DMS53 (cell line): ENCODE results near the gene TRIM62.

ENCODE experiments used
- DNase-seq: peaks from one replicate; lab custom pipeline; 2025; lab: John Stamatoyannopoulos, UW

Gene TRIM62

GRCh38 chr1:33181921-33182341, at the start of gene TRIM62:
Gene TRIM62, minus strand, starts transcription at chr1:33182043. Its CDS starts 611 bp downstream, at chr1:33181432.
- DNase-seq, result peak; percentile 96

DNA sequence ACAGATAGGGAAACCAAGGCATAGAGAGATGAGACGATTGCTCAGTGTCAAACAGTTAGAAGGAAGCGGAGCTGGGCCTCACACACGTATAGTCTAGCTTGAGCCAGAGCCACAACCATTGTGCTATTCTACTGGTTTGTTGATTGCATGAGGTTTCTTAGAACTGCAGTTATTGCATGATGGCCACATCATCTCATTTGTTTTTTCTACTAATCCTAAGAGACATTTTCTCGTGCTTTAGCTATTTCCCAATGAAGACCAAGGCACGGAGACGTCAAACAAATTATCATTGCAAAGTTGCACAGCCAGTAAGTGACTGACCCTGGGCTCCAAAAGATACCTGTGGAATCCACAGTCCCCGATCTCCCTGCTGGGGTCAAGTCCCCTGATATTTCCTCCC, 49.3 kb upstream of the TRIM62 start:
- no peak for DNase-seq

DNA sequence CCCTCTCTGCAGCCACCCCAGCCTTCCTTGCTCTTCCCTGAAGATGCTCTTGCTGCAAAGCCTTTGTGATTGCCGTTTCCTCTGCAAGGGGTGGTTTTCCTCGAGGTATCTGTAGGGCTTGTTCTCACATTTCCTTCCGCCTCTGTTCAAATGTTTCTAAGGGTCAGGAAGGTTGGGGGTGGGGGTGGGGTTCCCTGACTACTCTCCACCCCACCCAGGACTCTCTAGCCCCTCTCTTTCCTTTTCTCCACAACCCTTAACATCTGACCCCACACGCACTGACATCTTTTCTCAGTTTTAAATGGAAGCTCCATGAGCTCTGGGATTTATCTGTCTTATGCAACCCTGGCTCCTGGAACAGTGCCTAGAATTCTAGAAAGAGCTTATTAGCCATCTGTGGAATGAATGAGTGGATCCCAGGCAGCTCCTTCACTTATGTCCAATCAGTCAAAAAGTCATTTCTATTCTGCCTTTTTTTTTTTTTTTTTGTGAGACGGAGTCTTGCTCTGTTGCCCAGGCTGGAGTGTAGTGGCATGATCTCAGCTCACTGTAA, 47.2 kb upstream of the TRIM62 start:
- no peak for DNase-seq

DNA sequence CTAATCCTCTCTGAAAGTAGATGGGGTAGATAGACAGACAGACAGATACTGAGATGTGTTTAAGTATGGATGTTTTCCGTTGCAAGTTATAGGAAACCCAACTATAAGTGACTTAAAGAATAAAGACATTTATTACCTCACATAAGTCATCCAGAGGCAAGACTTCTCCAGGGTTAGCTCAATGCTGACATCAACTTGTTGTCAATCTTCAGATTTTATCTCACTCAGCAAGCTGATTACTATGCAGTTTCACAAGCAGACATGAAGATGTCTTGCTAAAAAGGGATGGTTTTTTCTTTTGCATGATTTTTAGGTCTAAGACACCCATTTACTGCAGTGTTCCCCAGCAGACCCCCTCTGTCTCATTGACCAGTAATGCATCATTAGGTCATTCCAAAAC, 43.7 kb upstream of the TRIM62 start:
- no peak for DNase-seq

DNA sequence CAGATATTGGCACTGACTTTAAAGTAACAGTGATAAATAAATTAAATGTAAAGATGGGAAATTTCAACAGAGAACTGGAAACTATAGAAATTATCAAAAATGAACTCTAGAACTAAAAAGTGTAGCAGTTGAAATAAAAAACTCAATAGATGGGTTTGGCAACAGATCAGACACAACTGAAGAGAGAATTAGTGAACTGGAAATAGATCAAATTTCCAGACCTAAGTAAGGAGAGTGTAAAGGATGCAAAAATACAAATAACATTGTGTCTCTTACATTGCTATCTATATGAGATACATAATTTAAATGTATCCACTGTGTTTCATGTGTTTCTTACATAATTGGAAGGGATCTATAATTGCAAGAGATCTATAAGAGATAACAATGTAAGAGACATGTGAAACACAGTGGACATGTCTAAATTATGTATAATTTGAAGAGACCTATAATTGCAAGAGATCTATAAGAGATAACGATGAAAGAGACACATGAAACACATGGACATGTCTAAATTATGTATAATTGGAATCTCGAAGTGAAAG, 42.4 kb upstream of the TRIM62 start:
- DNase-seq, result no peak

DNA sequence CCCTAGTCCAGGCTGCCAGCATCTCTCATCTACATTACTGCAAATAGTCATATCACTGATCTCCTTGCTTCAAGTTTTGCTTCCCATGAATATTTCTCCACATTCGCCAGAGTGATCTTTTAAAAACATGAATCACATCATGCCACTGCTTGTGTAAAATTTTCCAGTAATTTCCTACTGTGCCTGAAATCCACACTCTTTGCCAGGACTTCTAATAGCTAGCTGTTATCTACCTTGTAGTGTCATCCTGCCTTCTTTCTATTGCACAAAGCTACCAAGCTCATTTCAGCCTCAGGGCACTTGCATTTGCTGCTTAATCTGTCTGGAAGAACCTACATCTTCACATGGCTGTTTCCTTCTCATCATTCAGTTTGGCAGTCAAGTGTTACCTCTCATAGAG, 40.5 kb upstream of the TRIM62 start:
- no peak for DNase-seq

DNA sequence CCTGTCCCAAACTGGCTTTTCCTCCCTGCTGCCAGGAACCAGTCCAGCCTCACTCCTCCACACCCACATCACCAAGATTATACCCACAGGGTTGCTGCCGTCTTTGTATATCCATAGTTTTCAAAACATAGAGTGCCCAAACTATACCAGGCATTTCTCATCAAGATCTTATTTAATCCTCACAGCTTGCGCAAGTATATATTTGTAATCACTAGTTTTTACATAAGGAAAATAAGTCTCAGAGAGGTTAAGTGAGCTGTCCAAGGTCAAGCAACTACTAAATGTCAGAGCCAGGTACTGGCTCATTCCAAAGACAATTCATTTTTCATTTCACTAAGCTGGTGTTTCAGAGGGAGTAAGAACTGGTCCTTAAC, 39.5 kb upstream of the TRIM62 start:
- no peak for DNase-seq

DNA sequence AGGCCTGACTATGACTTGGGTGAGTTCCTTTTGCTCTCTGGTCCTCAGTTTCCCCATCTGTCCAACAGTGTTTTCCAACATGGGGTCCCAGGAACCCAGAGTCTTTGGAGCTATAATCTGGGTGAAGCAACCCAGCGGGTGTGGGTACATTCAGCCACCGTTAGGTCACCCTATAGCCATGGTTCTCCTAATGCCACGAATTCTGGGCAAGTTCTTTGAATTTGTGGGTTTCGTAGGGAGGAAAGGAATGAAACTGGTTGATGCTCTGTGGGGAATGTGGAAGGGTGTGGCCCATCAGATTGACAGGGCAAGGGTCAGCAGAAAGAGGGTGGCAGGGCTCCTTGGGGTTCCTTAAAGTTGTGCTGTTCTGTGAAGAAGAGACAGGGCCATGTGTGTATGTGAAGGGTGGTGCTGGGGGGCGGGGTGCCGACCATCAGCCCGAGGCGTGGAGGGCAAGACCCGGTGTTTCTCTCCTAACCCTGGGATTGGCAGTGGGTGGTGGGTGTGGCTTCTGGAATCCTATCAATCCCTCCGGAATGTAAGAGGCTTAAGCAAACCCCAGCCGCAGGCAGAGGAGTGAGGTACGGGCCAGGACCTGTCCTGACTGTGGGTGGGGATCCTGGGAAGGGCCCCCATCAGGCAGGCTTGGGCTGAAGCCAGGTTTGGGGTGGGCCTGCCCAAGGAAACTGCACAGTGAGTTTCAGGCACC, 39.0 kb upstream of the TRIM62 start:
- no peak for DNase-seq

DNA sequence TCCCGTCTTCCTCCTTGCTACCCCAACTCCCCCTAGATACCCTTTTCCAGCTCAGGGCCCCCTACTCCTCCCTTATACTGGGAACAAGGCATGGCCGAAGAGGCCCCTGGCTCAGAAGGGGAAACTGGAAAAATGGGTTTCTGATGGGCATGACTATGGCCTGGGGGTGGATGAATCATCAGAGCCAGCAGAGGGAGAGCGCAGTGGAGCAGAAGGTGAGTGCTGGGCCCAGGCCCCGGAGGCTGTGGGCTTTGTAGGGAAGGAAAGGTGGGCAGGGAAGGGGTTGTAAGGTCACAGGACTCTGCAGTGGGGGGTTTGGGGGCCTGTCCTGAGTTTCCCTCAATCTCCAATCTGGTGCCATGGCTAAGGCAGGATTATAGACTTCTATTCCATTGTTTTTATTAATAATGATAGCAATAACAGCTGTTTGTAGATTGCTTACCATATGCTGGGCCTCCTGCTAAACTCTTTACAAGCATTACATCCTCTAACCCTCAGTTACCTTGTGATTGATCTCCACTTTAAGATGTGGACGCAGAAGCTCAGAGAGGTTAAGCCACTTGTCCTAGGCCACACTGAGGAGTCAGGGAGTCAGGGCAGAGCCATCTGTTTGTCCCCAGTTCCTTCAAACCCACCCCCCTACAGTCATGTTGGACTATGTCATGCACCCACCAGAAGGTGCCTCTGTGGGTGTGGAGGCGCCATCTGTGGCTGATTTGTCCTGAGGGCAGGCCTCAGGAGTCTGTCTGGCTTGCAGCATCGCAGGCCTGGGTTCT, 38.2 kb upstream of the TRIM62 start:
- DNase-seq, result peak; percentile 38

- no peak for DNase-seq
Measured at GRCh38 chr1:33211972-33212371, 30.1 kb upstream of the TRIM62 start.

DNA sequence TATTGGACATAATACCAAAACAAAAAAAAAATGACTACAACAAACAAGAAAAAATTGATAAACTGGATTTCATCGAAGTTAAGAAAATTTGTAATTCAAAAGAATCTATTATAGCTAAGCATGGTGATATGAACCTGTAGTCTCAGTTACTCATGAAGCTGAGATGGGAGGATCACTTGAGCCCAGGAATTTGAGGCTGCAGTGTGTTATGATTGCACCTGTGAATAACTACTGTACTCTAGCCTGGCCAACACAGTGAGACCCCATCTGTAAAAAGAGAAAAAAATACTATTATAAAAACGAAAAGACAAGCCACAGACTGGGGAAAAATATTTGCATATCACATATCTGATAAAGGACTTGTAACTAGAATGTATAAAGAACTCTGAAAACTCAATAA, 24.5 kb upstream of the TRIM62 start:
- no peak for DNase-seq

GRCh38 chr1:33195556-33195955, 13.7 kb upstream of the TRIM62 start:
- DNase-seq, result no peak

DNA sequence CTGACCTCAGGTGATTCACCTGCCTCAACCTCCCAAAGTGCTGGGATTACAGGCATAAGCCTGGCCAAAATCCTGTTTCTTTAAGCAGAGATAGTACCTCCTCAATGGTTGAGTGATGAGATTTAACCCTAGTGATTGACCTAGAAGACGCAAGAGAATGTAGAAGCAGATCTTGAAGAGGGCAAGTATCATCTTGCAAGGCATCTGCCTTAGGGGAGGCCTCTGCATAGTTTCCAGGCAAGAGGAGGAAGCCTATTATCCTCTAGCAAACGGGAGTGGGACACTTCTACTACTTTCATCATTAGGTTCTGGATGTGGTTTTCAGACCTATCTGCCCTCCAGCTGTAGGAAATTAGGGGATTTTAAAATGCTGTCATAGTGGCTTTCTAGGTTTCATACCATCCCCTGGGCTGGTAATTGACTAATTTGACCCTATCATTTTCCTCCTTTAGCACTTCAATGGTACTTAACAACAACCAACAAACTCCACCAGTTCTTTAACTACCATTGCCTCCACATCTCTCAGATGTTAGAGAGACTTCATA, 10.0 kb upstream of the TRIM62 start:
- DNase-seq, result no peak

GRCh38 chr1:33190701-33191100, 8.9 kb upstream of the TRIM62 start:
- no peak for DNase-seq

GRCh38 chr1:33188572-33189275, 6.9 kb upstream of the TRIM62 start:
- no peak for DNase-seq

- DNase-seq, result no peak
Measured at GRCh38 chr1:33186936-33187335, 5.1 kb upstream of the TRIM62 start.

- DNase-seq, result no peak
Measured at GRCh38 chr1:33185541-33185940, 3.7 kb upstream of the TRIM62 start.

- no peak for DNase-seq
Measured at GRCh38 chr1:33183306-33183705, 1.5 kb upstream of the TRIM62 start.

DNA sequence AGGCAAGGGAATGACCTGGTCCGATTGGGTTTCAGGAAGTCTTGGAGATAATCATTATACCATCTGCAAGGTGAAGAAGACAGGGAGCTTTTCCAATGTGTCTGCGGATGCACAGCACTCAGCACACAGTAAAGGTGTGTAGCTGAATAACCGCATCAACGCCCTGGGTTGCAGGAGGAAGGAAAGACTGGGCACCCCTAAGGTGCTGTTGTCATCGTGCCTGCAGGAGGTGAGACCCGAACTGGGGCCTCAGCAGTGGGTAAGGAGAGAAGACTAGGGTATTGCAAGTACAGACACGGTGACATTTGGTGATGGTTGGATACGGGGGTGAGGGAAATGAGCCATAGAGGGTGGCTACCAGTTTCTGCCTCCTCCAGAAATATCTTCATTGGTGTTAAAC, 1.1 kb upstream of the TRIM62 start:
- no peak for DNase-seq

DNA sequence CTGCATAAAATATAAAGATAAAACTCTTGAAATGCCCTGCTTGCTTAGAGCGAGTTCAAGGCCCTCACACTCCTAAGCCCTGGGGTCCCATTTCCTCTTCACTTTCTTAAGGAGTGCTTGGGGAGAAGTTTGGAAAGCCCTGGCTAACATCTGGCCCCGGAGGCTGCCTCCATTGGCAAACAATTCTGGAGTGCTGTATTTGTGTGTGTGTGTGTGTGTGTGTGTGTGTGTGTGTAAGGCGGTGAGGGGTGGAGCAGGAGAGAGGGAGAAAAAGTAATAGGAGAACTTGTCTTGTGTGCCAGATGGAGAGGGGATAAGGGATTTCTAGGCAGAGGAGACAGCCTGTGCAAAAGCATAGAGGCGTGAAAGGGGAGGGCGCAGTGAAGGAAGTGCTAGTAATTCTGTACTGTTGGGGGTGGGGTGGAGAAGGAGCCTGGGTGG, 578 bp upstream of the TRIM62 start:
- DNase-seq, result peak; percentile 75

DNA sequence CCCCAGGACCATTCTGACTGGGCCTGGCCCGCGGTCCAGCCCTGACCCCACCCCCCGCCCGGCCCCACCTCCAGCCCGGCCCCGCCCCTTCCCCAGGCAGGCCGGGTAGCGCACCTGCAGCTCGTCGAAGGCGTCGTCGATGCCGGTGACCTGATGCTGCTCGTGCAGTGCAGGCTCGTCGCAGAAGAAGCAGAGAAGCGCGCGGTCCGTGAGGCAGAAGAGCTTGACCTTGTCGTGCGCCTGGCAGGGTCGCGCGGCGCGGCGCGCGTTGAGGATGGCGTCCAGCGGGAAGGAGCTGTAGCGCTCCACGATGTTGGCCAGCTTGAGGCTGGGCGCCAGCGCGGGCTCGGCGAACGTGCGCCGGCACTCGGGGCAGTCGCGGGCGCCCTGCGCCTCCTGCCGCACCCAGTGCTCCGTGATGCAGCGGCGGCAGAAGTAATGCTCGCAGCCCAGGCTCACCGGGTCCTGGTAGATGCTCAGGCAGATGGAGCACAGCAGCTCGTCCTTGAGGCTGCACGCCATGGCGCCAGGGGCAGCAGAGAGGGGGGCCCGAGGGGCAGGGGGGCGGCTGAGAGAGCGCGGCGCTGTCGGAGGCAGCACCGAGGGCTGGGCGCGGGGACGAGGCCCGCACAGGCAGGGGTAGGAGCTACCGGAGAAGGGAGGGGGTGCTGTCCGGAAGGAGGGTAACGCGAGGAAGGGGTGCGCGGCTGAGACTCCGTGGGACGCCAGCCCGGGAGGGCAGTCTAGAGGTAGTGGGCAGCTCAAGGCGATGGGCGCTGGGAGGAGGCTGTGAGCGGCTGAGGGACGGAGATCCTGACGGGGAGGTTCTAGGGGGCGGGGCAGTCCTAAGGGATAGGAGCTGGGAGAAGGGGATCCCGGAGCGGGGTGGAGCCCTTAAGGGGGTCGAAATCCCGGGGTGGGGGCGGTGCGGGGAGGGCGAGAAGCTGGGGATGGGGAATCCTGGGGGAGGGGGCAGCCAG, 642 bp downstream of the TRIM62 start:
- peak; percentile 97 for DNase-seq
